Cardiac fibroblast (primary cell): ENCODE measurements around the gene PAX5.

Experiments used
- DNase-seq, 2 donors: peaks; one replicate each; pipeline versions ENCODE4 v3.0.0 to v3.0.0-alpha.2; 2010; ENCODE audit warnings: low read depth in 2 of 2
- H3K4me3 ChIP-seq, 2 donors: replicated peaks in 1 of 2; 1 replicate in 1 of 2; 2 replicates in 1 of 2; pipeline ENCODE4 v1.5.1; 2011; ENCODE audit warnings: low read depth in 2 of 2, low read length in 2 of 2, mild to moderate bottlenecking in 2 of 2, moderate library complexity in 1 of 2
- CTCF ChIP-seq: IDR thresholded peaks from one replicate; pipeline ENCODE4 v1.5.1; 2011; ENCODE audit warnings: low read depth, mild to moderate bottlenecking, low read length, inconsistent platforms

Gene PAX5

DNA sequence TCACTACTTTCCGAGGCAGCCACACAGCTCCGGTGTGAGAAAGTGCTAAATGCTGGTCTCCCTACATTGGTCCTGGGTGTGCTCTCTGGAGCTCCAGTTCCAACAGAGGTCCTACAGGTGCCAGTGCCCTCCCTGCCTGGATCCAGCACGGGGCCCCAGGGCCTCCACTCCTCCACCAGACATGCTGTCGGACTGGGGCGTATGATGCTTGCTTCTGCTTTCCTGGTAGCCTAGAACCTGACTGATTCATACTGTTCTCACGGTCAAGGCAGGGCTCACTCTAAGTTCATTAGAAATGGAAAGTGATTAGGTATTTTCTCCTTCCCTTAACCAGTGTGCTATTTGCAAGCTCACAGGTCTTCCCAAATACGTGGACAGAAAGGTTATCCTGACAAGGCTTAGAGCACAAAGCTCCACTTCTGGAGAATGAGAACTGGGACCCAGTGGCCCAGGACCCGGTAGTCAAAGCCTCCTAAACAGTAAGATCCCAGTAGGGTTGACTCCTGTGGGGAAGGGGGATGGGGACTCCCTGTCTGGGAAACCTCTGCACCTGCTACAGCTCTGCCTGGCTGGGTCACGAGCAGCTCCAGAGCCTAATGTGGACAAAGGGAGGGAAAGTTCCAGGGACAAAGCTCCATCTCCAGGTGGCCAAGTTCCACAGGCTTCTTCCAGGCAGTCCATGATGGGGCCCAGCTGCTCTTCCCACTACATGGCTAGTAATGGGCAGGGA is 98.1 kb downstream of the PAX5 start:
- no peak for TF ChIP-seq CTCF
- no peak for DNase-seq
- no peak overlapping the region for H3K4me3 ChIP-seq

DNA sequence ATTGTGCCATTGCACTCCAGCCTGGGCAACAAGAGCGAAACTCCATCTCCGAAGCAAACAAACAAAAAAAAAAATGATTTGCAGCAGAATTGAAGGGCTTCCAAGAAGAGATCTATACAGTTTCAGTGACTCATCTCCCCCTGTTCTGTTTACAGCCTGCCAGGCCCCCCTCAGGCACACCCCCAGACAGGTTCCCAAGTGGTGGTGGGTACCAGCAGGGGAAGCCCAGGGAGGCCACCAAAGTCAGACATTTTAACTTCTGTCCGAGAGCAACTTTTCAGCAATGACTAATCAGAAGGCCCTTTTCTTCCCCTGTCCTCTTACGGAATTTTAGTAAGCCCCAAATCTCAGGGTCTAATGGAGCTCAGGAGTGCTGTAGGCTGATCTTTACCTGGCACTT is 98.7 kb downstream of the PAX5 start:
- DNase-seq, result no peak
- H3K4me3 ChIP-seq, result no peak overlapping the region
- TF ChIP-seq CTCF, result no peak

DNA sequence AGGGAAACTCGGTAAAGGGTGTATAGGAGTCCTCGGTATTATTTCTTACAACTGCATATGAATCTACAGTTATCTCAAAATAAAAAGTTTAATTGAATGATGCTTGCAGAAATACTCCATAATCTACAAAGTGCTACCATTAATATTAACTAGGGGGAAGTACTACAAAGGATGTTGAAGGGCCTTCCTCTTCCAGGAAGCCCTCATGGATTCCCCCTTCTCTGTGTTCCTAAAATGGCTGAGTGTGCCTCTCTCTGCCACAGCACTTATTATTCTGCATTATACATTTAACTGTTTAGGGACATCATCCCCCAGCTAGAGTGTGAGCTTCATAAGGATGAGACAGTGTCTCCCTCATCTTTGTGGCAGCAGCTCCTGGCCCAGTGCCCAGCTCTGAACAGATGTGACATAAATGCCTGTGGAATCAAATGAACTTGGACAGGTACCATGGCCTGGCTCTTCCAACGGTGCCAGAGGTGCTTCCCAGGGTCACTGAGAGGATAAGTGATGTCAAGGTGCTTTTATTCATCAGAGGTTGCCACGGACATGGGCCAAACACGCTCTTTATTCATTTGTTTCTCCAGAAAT is 99.5 kb downstream of the PAX5 start:
- no peak for DNase-seq
- no peak overlapping the region for H3K4me3 ChIP-seq
- no peak for TF ChIP-seq CTCF

DNA sequence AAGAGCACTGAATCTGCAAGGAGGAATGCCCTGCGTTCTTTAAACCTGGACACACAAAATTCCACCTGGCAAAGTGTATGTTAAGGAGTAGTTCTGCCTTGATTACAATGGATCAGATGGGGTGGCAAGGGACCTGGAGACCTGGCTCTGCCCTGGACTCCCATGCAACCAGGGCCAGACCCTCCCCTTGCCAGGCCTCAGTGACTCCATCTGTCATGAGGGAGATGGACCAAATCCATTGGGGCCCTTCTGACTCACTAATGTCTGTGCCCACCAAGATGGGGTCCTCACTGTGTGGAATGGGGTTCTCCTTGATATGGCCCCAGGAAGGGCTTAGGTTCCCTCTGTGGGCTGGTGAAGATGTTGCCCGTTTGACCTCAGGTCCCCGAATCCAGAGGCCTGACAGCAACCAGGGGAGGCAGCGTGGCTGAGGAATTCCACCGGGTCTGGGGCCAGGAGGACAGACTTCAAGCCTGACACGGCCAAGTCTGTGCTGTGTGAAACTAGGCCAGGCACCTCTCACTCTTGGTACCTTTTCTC is 100.3 kb downstream of the PAX5 start:
- H3K4me3 ChIP-seq, result no peak overlapping the region
- DNase-seq, result no peak
- TF ChIP-seq CTCF, result no peak

GRCh38 chr9:36932198-36932597 is 101.9 kb downstream of the PAX5 start:
- H3K4me3 ChIP-seq, result no peak overlapping the region
- DNase-seq, result no peak
- TF ChIP-seq CTCF, result no peak

GRCh38 chr9:36930941-36931340 is 103.1 kb downstream of the PAX5 start:
- TF ChIP-seq CTCF, result no peak
- H3K4me3 ChIP-seq, result no peak overlapping the region
- DNase-seq, result no peak
